Measurements from ENCODE around the gene CHMP2A. TPM values are rescaled to one million over a fixed set of nuclear protein-coding genes. Genes with fewer than 3 reads are reported as not detected.

Gene CHMP2A
- total and polyA plus RNA-seq, 2 of the 13 experiments (the other 11 are each of a cell fraction or from before 2014, with no cell fraction given): 49.7 to 55.0 TPM

GRCh38 chr19:58554494-58555368 lies at the start of gene CHMP2A (continued):
- TF ChIP-seq TERF1 (CRISPR knock-in tag; IDR thresholded peaks at IDR 0.05) (no peak), ZNF879 (CRISPR knock-in tag; IDR thresholded peaks at IDR 0.05) (no peak), ZFP90 (CRISPR knock-in tag; IDR thresholded peaks at IDR 0.05; ENCODE audit: borderline replicate concordance) (peak; percentile 53; the same call in 1 of the 2 replicates), POLR2A (IDR thresholded peaks at IDR 0.05; ENCODE audit: insufficient read depth in 1 of 2, low read depth in 2 of 2, low read length in 2 of 2) (peak; percentile 63 to 74), ZKSCAN5 (CRISPR knock-in tag; IDR thresholded peaks at IDR 0.05) (no peak), SP4 (CRISPR knock-in tag; IDR thresholded peaks at IDR 0.05) (peak; percentile 68; the same call in 1 of the 2 replicates), KDM5A (IDR thresholded peaks at IDR 0.05; ENCODE audit: borderline replicate concordance, low read length) (peak; percentile 76), ZNF616 (CRISPR knock-in tag; IDR thresholded peaks at IDR 0.05; ENCODE audit: low read depth) (no peak), KAT8 (CRISPR knock-in tag; IDR thresholded peaks at IDR 0.05) (peak; percentile 78), HOXA9 (CRISPR knock-in tag; IDR thresholded peaks at IDR 0.05; ENCODE audit: borderline replicate concordance) (0 out of 2 replicates have a peak, but pooled peaks have one; percentile 20), EEA1 (CRISPR knock-in tag; IDR thresholded peaks at IDR 0.05; ENCODE audit: borderline replicate concordance) (peak; percentile 43; the same call in 1 of the 2 replicates), FOXP1 (IDR thresholded peaks at IDR 0.05) (no peak), FOXP1 (CRISPR knock-in tag; IDR thresholded peaks at IDR 0.05) (no peak), GABPA (IDR thresholded peaks at IDR 0.05; ENCODE audit: low read depth, low read length) (peak; percentile 94), GABPA (CRISPR knock-in tag; IDR thresholded peaks at IDR 0.05; ENCODE audit: low read depth) (peak; percentile 96), ZNF883 (CRISPR knock-in tag; IDR thresholded peaks at IDR 0.05; ENCODE audit: not compliant biosample characterization) (peak; percentile 64), PAWR (CRISPR knock-in tag; IDR thresholded peaks at IDR 0.05; ENCODE audit: borderline replicate concordance) (no peak), ZNF337 (CRISPR knock-in tag; IDR thresholded peaks at IDR 0.05; ENCODE audit: borderline replicate concordance, low read depth) (no peak), HOMEZ (CRISPR knock-in tag; IDR thresholded peaks at IDR 0.05; ENCODE audit: low read depth) (no peak), HHEX (CRISPR knock-in tag; IDR thresholded peaks at IDR 0.05) (no peak), ZNF256 (CRISPR knock-in tag; conservative IDR thresholded peaks at IDR 0.05) (no peak), ZNF230 (CRISPR knock-in tag; IDR thresholded peaks at IDR 0.05) (no peak), HNRNPLL (IDR thresholded peaks at IDR 0.05; ENCODE audit: low read depth, low read length, poor library complexity, severe bottlenecking) (peak; percentile 76), NR1H2 (CRISPR knock-in tag; IDR thresholded peaks at IDR 0.05; ENCODE audit: borderline replicate concordance, low read depth) (no peak)
- TF ChIP-seq, protein P1, sequence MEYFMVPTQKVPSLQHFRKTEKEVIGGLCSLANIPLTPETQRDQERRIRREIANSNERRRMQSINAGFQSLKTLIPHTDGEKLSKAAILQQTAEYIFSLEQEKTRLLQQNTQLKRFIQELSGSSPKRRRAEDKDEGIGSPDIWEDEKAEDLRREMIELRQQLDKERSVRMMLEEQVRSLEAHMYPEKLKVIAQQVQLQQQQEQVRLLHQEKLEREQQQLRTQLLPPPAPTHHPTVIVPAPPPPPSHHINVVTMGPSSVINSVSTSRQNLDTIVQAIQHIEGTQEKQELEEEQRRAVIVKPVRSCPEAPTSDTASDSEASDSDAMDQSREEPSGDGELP (IDR thresholded peaks at IDR 0.05; ENCODE audit: borderline replicate concordance, low read depth): no peak
- TF ChIP-seq, protein P2, sequence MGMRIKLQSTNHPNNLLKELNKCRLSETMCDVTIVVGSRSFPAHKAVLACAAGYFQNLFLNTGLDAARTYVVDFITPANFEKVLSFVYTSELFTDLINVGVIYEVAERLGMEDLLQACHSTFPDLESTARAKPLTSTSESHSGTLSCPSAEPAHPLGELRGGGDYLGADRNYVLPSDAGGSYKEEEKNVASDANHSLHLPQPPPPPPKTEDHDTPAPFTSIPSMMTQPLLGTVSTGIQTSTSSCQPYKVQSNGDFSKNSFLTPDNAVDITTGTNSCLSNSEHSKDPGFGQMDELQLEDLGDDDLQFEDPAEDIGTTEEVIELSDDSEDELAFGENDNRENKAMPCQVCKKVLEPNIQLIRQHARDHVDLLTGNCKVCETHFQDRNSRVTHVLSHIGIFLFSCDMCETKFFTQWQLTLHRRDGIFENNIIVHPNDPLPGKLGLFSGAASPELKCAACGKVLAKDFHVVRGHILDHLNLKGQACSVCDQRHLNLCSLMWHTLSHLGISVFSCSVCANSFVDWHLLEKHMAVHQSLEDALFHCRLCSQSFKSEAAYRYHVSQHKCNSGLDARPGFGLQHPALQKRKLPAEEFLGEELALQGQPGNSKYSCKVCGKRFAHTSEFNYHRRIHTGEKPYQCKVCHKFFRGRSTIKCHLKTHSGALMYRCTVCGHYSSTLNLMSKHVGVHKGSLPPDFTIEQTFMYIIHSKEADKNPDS (CRISPR knock-in tag; IDR thresholded peaks at IDR 0.05): no peak
